Psoas muscle (tissue), 8 donors: ENCODE measurements around the gene KRT24. TPM values are rescaled to one million over a fixed set of nuclear protein-coding genes. Genes with fewer than 3 reads are reported as not detected.

ENCODE experiments used
- ATAC-seq, 4 donors: fragments of 200-7000 bp; cut with Tn5 transposase; one replicate each; pipeline ENCODE4 v1.9.1; 2020; ENCODE audit warnings: moderate library complexity in 3 of 4, mild to moderate bottlenecking in 2 of 4
- DNase-seq, 2 donors: peaks; one replicate each; pipeline ENCODE4 v3.0.0-alpha.2; 2020
- H3K27ac ChIP-seq: fragments of 200-600 bp; one replicate; pipeline ENCODE4 v1.8.0; 2022
- H3K27me3 ChIP-seq, 3 donors: fragments of 200-600 bp in 1 of 3; one replicate each; pipeline versions ENCODE4 v1.6.1 to v1.8.0; 2013 to 2022; ENCODE audit warnings: low read length in 2 of 3, mild to moderate bottlenecking in 2 of 3, moderate library complexity in 1 of 3; ENCODE audit not compliant: insufficient read depth in 3 of 3
- H3K36me3 ChIP-seq, 2 donors: fragments of 200-600 bp in 1 of 2; one replicate each; pipeline versions ENCODE4 v1.6.1 to v1.8.0; 2013 to 2022; ENCODE audit warnings: low read depth in 1 of 2, mild to moderate bottlenecking in 1 of 2, moderate library complexity in 1 of 2; ENCODE audit not compliant: insufficient read depth in 1 of 2
- H3K4me1 ChIP-seq: fragments of 200-600 bp; one replicate; pipeline ENCODE4 v1.8.0; 2022
- H3K4me3 ChIP-seq: fragments of 200-600 bp; one replicate; pipeline ENCODE4 v1.8.0; 2022; ENCODE audit warnings: mild to moderate bottlenecking
- H3K9me3 ChIP-seq: fragments of 200-600 bp; one replicate; pipeline ENCODE4 v1.8.0; 2022
- CTCF ChIP-seq: fragments of 200-600 bp; IDR thresholded peaks from one replicate; pipeline ENCODE4 v1.8.0; 2022; ENCODE audit warnings: antibody characterized with exemption
- WGBS, 3 donors: extraction: QIAGEN DNeasy Blood & Tissue Kit; methylation state at CpG; one replicate each; pipeline versions ENCODE4 v1.1.6 to v1.1.7; 2013; 5-methylcytosine and 5-hydroxymethylcytosine counted together
- intact Hi-C, 2 donors: fragments of 100-400 bp; cut with DNase I; formaldehyde crosslinking; loops; one replicate each; pipeline versions ENCODE4 v1.11.0 to v1.14.2; 2022
- polyA plus RNA-seq, 3 donors: library from polyadenylated mRNA; stranded (reverse); fragments of 200-250 nt; gene quantifications; one replicate each; pipeline ENCODE4 v1.2.3, GENCODE V29; 2013
- total RNA-seq, 4 donors: library from RNA; stranded (reverse); fragmentation: NEBNext Ultra II Directional in 2 of 4; extraction: Animal tissue kit (Norgen Biotek cat#: 25700) in 2 of 4; gene quantifications; one replicate each; pipeline versions ENCODE4 v1.2.1 to v1.2.4, GENCODE V29; 2021 to 2023
- donor health status: healthy with polysubstance abuse.
- donor health status: DM: no; HTN: no; CAD: no; lungs with moderate emphysema.
- donor health status: Bipolar disorder and iron deficiency.
- donor health status: healthy.
- donor health status: DM: yes; HTN: yes; CAD: no.
- donor health status: DM: no; HTN: no; CAD: no.
- donor health status: DM: no; HTN: no; CAD: no.
- donor health status: DM: yes; HTN: yes; CAD: no.

Gene KRT24
- total and polyA plus RNA-seq, 7 donors: not detected

- DNase-seq: no peak
- no peak for ATAC-seq
- intact Hi-C loops: no loop called here
- Histone ChIP-seq H3K4me3 (no peak overlapping the region), H3K36me3 (no peaks in the 10 kb centered on the region), H3K27ac (no peak overlapping the region), H3K27me3 (peaks cover 0 to 21% (median 4%) of the 10 kb centered on the region in 3 donors), H3K4me1 (no peaks in the 10 kb centered on the region), H3K9me3 (no peaks in the 10 kb centered on the region)
- no peak for TF ChIP-seq CTCF
- WGBS, 3 donors: 69 to 84% (median 76%) methylated on average over 1 of the region's 1 CpG
These were observed 31.5 kb upstream of the KRT24 start for GRCh38 chr17:40735016-40735415.

GRCh38 chr17:40734018-40734417 lies 30.5 kb upstream of the KRT24 start:
- Histone ChIP-seq H3K36me3 (no peaks in the 10 kb centered on the region), H3K27me3 (peaks cover 0 to 28% (median 4%) of the 10 kb centered on the region in 3 donors), H3K27ac (no peak overlapping the region), H3K9me3 (no peaks in the 10 kb centered on the region), H3K4me3 (no peak overlapping the region), H3K4me1 (no peaks in the 10 kb centered on the region)
- intact Hi-C loops: no loop called here
- ATAC-seq (no peak), DNase-seq (no peak)
- WGBS, 3 donors: 79 to 84% (median 84%) methylated on average over 6 of the region's 6 CpGs
- TF ChIP-seq CTCF: no peak

- no peaks in the 10 kb centered on the region for H3K36me3 ChIP-seq
- WGBS, 3 donors: 59 to 62% (median 62%) methylated on average over 1 of the region's 1 CpG
- DNase-seq (no peak), ATAC-seq (no peak)
- peaks cover 0 to 21% (median 0%) of the 10 kb centered on the region in 3 donors for H3K27me3 ChIP-seq
- H3K27ac ChIP-seq: no peak overlapping the region
- no peaks in the 10 kb centered on the region for H3K9me3 ChIP-seq
- no peak overlapping the region for H3K4me3 ChIP-seq
- intact Hi-C loops: no loop called here
- no peak for TF ChIP-seq CTCF
- no peaks in the 10 kb centered on the region for H3K4me1 ChIP-seq
These were observed 27.4 kb upstream of the KRT24 start for GRCh38 chr17:40730970-40731369.

GRCh38 chr17:40727447-40728231 lies 24.1 kb upstream of the KRT24 start:
- DNase-seq: no peak
- Histone ChIP-seq H3K27ac (no peak overlapping the region), H3K4me3 (no peak overlapping the region), H3K36me3 (no peaks in the 10 kb centered on the region), H3K4me1 (no peaks in the 10 kb centered on the region), H3K9me3 (no peaks in the 10 kb centered on the region), H3K27me3 (peaks cover 0 to 26% (median 0%) of the 10 kb centered on the region in 3 donors)
- 68 to 74% (median 69%) methylated on average over 8 of the region's 8 CpGs for WGBS, 3 donors
- intact Hi-C loops: loop anchor here in 1 of 2 donors (10.0 kb wide), 1 partner anchor 103 kb away; no protein-coding TSS in a partner anchor
- no peak for ATAC-seq
- no peak for TF ChIP-seq CTCF
